HCT116 (cell line): ENCODE measurements around the gene TMEM40. TPM values are rescaled to one million over a fixed set of nuclear protein-coding genes. Genes with fewer than 3 reads are reported as not detected.

ENCODE experiments used
- ATAC-seq: fragments of 200-7000 bp; cut with Tn5 transposase; 2 replicates; pipeline ENCODE4 v1.9.1; 2020; ENCODE audit warnings: mild to moderate bottlenecking, moderate library complexity
- BruUV-seq: library from RNA; stranded (reverse); fragments of 400-500 nt; replicated peaks from 2 replicates; lab custom pipeline; 2021; lab: Mats Ljungman, UMichigan
- CTCF ChIA-PET: fragments of 300-600 bp; sonication (Branson Sonifier 250); formaldehyde crosslinking; loops from one replicate; lab custom pipeline; 2021; ENCODE audit warnings: antibody characterized with exemption; lab: Charles Lee
- POLR2A ChIA-PET: fragments of 300-600, 350-600 bp; sonication (Branson Sonifier 250); formaldehyde crosslinking; loops from one replicate; lab custom pipeline; 2021; ENCODE audit warnings: antibody characterized with exemption; lab: Charles Lee
- RAD21 ChIA-PET, 2 experiments: fragments of 300-600 bp; sonication (Branson Sonifier 250); formaldehyde crosslinking; loops; one replicate each; lab custom pipeline; 2023; ENCODE audit warnings: low total read pairs in 2 of 2; ENCODE audit not compliant: uncharacterized antibody in 2 of 2, unreplicated experiment in 2 of 2, low non-redundant PET in 1 of 2; lab: Charles Lee
- DNase-seq: peaks from one replicate; pipeline ENCODE4 v3.0.0-alpha.2; 2010; ENCODE audit warnings: low read depth, low spot score
- H2AFZ ChIP-seq: fragments of 200-600 bp; shearing (Covaris generic), sonication (generic); 2 replicates; pipeline ENCODE4 v1.6.1; 2017; ENCODE audit warnings: low read depth, mixed run types, mixed read lengths, antibody characterized with exemption, low read length; ENCODE audit not compliant: poor library complexity, severe bottlenecking
- H3K27ac ChIP-seq: 2 replicates; pipeline ENCODE4 v1.5.1; 2012; ENCODE audit warnings: low read depth, low read length
- H3K27me3 ChIP-seq: fragments of 200-600 bp; sonication (generic); 2 replicates; pipeline ENCODE4 v1.6.1; 2016; ENCODE audit warnings: mixed run types, low read length, mixed read lengths; ENCODE audit not compliant: insufficient read depth
- H3K36me3 ChIP-seq, 2 experiments: fragments of 200-500 bp in 1 of 2; fragments of 200-600 bp in 1 of 2; sonication (Bioruptor generic) in 1 of 2; sonication (generic) in 1 of 2; 2 replicates each; pipeline versions ENCODE4 v1.5.1 to v1.6.1; 2014 to 2016; ENCODE audit warnings: low read length in 2 of 2, inconsistent platforms in 1 of 2, mixed read lengths in 1 of 2, mixed run types in 1 of 2; ENCODE audit not compliant: insufficient read depth in 2 of 2, control insufficient read depth in 1 of 2
- H3K4me1 ChIP-seq, 2 experiments: fragments of 200-600 bp in 1 of 2; sonication (generic) in 1 of 2; 2 replicates each; pipeline versions ENCODE4 v1.5.1 to v1.6.1; 2012 to 2017; ENCODE audit warnings: low read length in 2 of 2, inconsistent platforms in 1 of 2, mild to moderate bottlenecking in 1 of 2, mixed read lengths in 1 of 2, mixed run types in 1 of 2, moderate library complexity in 1 of 2; ENCODE audit not compliant: insufficient read depth in 2 of 2, control insufficient read depth in 1 of 2
- H3K4me2 ChIP-seq: fragments of 200-600 bp; sonication (generic); 2 replicates; pipeline ENCODE4 v1.6.1; 2017; ENCODE audit warnings: mixed run types, low read length, mixed read lengths
- H3K4me3 ChIP-seq, 2 experiments: fragments of 200-600 bp in 1 of 2; sonication (generic) in 1 of 2; replicated peaks in 1 of 2; 2 replicates each; pipeline ENCODE4 v1.5.1; 2011 to 2016; ENCODE audit warnings: low read length in 2 of 2, control low read depth in 1 of 2, low read depth in 1 of 2, mild to moderate bottlenecking in 1 of 2, mixed read lengths in 1 of 2, mixed run types in 1 of 2
- H3K79me2 ChIP-seq: fragments of 200-600 bp; sonication (generic); 2 replicates; pipeline ENCODE4 v1.6.1; 2017; ENCODE audit warnings: mild to moderate bottlenecking, mixed run types, low read length, moderate library complexity, mixed read lengths; ENCODE audit not compliant: insufficient read depth
- H3K9ac ChIP-seq: fragments of 200-600 bp; sonication (generic); 2 replicates; pipeline ENCODE4 v1.6.1; 2016; ENCODE audit warnings: low read length, mixed read lengths
- H3K9me2 ChIP-seq: fragments of 200-600 bp; sonication (generic), shearing (Covaris generic); 2 replicates; pipeline ENCODE4 v1.6.1; 2017; ENCODE audit warnings: mixed run types, mild to moderate bottlenecking, moderate library complexity; ENCODE audit not compliant: insufficient read depth
- H3K9me3 ChIP-seq, 2 experiments: fragments of 200-500 bp in 1 of 2; fragments of 200-600 bp in 1 of 2; sonication (Bioruptor generic) in 1 of 2; sonication (generic) in 1 of 2; 2 replicates each; pipeline ENCODE4 v1.6.1; 2014 to 2017; ENCODE audit warnings: low read length in 2 of 2, mixed read lengths in 2 of 2, inconsistent platforms in 1 of 2, low read depth in 1 of 2, mild to moderate bottlenecking in 1 of 2, mixed run types in 1 of 2, moderate library complexity in 1 of 2; ENCODE audit not compliant: control insufficient read depth in 1 of 2, insufficient read depth in 1 of 2
- H4K20me1 ChIP-seq: fragments of 200-600 bp; sonication (generic), shearing (Covaris generic); 2 replicates; pipeline ENCODE4 v1.6.1; 2017; ENCODE audit warnings: mixed run types, mild to moderate bottlenecking, moderate library complexity; ENCODE audit not compliant: insufficient read depth
- ATF3 ChIP-seq: IDR thresholded peaks from 2 replicates; pipeline ENCODE4 v1.6.1; 2012
- CEBPB ChIP-seq: IDR thresholded peaks from 2 replicates; pipeline ENCODE4 v1.6.1; 2012; ENCODE audit warnings: low read depth
- CTCF ChIP-seq, 3 experiments: fragments of 200-600 bp in 1 of 3; sonication (generic) in 1 of 3; IDR thresholded peaks in 2 of 3; conservative IDR thresholded peaks in 1 of 3; 2 replicates each; pipeline ENCODE4 v1.5.1; 2012 to 2017; ENCODE audit warnings: low read depth in 2 of 3, low read length in 2 of 3, antibody characterized with exemption in 1 of 3, borderline replicate concordance in 1 of 3, control low read depth in 1 of 3, mild to moderate bottlenecking in 1 of 3, mixed read lengths in 1 of 3, mixed run types in 1 of 3, moderate library complexity in 1 of 3; ENCODE audit not compliant: insufficient read depth in 1 of 3
- EGR1 ChIP-seq: IDR thresholded peaks from 2 replicates; pipeline ENCODE4 v1.6.1; 2012; ENCODE audit warnings: low read depth
- ELF1 ChIP-seq: IDR thresholded peaks from 2 replicates; pipeline ENCODE4 v1.6.1; 2012; ENCODE audit warnings: low read depth, borderline replicate concordance
- MAX ChIP-seq: IDR thresholded peaks from 2 replicates; pipeline ENCODE4 v1.6.1; 2012
- POLR2A ChIP-seq: IDR thresholded peaks from 2 replicates; pipeline ENCODE4 v1.7.0; 2011; ENCODE audit warnings: borderline replicate concordance; ENCODE audit not compliant: insufficient read depth, insufficient read length; ENCODE audit errors: extremely low read depth
- RAD21 ChIP-seq: IDR thresholded peaks from 2 replicates; pipeline ENCODE4 v1.6.1; 2012; ENCODE audit warnings: low read depth, mild to moderate bottlenecking
- SIN3A ChIP-seq: IDR thresholded peaks from 2 replicates; pipeline ENCODE4 v1.6.1; 2012; ENCODE audit warnings: low read depth
- YY1 ChIP-seq: IDR thresholded peaks from 2 replicates; pipeline ENCODE4 v1.6.1; 2011; ENCODE audit warnings: low read length, low read depth, moderate library complexity, mild to moderate bottlenecking; ENCODE audit not compliant: insufficient replicate concordance; ENCODE audit errors: extremely low read depth
- ZBTB33 ChIP-seq: IDR thresholded peaks from 2 replicates; pipeline ENCODE4 v1.6.1; 2011; ENCODE audit warnings: mild to moderate bottlenecking, low read length, moderate library complexity; ENCODE audit not compliant: insufficient replicate concordance; ENCODE audit errors: extremely low read depth
- ZFX ChIP-seq: fragments of 450-650 bp; IDR thresholded peaks from 2 replicates; pipeline ENCODE4 v1.6.1; 2017
- ZNF274 ChIP-seq: fragments of 200-500 bp; sonication (Bioruptor generic); IDR thresholded peaks from 2 replicates; pipeline ENCODE4 v1.6.1; 2014; ENCODE audit warnings: mild to moderate bottlenecking, low read depth, low read length, inconsistent platforms
- intact Hi-C: fragments of 100-400 bp; cut with micrococcal nuclease; formaldehyde crosslinking; loops from 2 replicates; pipeline ENCODE4 v1.10.0; 2022
- total RNA-seq: library from RNA; stranded (reverse); gene quantifications from one replicate; pipeline ENCODE4 v1.2.1, GENCODE V29; 2021; ENCODE audit not compliant: unreplicated experiment

The TMEM40 gene
- total RNA-seq, 1 experiment from 2014 or later = 12.3 TPM

GRCh38 chr3:12807066-12807465 is 48.0 kb upstream of the TMEM40 start:
- Histone ChIP-seq H3K9me2 (no peaks in the 10 kb centered on the region), H3K27me3 (no peaks in the 10 kb centered on the region), H3K4me1 (peaks cover 9 to 16% of the 10 kb centered on the region in 2 experiments), H3K4me3 (no peak overlapping the region), H3K36me3 (no peaks in the 10 kb centered on the region), H3K9me3 (no peaks in the 10 kb centered on the region), H4K20me1 (no peaks in the 10 kb centered on the region), H3K27ac (no peak overlapping the region), H3K79me2 (no peaks in the 10 kb centered on the region), H2AFZ (no peak overlapping the region), H3K4me2 (no peak overlapping the region), H3K9ac (no peak overlapping the region)
- ATAC-seq = no peak
- CTCF ChIA-PET = interaction anchor here (1.3 to 1.5 kb wide), 3 partner anchors 16 to 245 kb away, joined by 3 read pairs; no protein-coding TSS in a partner anchor
- POLR2A ChIA-PET = interaction anchor here (0.9 kb wide), 1 partner anchor 48 kb away, joined by 3 read pairs; the partner anchor contains the start of gene TMEM40
- no TSS peak for BruUV-seq
- intact Hi-C loops = loop anchor here (2.0 kb wide), 1 partner anchor 100 kb away; no protein-coding TSS in a partner anchor
- DNase-seq = no peak
- RAD21 ChIA-PET = no interaction called here
- TF ChIP-seq EGR1 (no peak), CEBPB (no peak), SIN3A (no peak), YY1 (no peak), ZBTB33 (no peak), RAD21 (peak; percentile 19; the same call in 1 of the 2 replicates), CTCF (IDR thresholded peaks at IDR 0.05 in 2 of 3, conservative IDR thresholded peaks at IDR 0.05 in 1 of 3; ENCODE audit: borderline replicate concordance in 1 of 3, insufficient read depth in 1 of 3, low read depth in 2 of 3, low read length in 2 of 3) (peak in 2 of 3 experiments; percentile 27 to 32; a peak in 2 of 6 replicates), ZFX (no peak), ATF3 (no peak), POLR2A (no peak), ZNF274 (no peak), ELF1 (no peak), MAX (no peak)
